AG09309 (cell line): ENCODE measurements around the gene GIMAP1.

Source experiments
- DNase-seq: peaks from one replicate; pipeline ENCODE4 v3.0.0-alpha.2; 2010; ENCODE audit warnings: low read depth
- H3K4me3 ChIP-seq: 2 replicates; pipeline ENCODE4 v1.5.1; 2011; ENCODE audit warnings: mild to moderate bottlenecking, low read depth, low read length, moderate library complexity; ENCODE audit not compliant: control insufficient read depth
- TF ChIP-seq, protein P1 (sequence below): IDR thresholded peaks from 2 replicates; pipeline ENCODE4 v1.5.1; 2011; ENCODE audit warnings: mild to moderate bottlenecking, low read depth, low read length, inconsistent platforms; ENCODE audit not compliant: insufficient read depth, control insufficient read depth; ENCODE audit errors: missing control alignments

The GIMAP1 gene

DNA sequence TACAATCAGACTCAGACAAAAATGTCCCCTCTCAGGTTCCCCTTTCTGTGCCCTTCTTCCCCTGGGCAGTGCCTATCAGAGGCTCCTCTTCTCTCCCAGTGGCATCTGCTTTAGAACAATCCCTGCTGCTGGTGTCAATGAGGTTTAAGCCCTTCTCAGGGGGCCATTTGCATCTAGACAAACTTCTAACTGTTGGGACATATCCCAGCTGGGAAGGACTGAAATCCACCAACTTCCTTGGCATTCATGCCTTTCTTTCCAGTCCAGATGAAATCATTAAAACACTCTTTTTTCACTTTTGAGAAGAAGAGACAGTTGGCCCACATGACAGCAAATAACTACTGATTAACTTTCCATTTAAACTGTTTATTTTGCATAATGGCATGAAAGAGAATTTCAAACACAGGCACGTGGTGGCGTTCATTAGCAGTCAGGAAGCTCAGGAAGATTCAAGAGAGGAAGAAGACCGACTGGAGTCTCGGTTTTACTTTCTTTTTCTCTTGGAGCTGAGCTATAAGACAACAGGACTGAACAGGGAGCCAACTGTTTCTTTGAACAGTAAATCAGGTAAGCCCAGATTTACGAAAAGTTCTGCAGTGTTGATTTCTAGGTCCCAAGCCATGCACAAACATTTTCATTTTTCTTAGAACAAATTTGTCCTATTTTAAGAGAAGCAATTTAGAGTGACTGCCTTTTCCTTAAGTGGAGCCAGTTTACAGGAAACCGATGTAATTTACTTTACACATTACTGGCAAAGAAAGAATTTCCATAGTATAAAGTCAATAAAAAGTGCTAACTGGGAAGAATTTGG is 31.0 kb upstream of the GIMAP1 start, which contains the start of gene GIMAP2:
Gene GIMAP2, plus strand, starts transcription at position 488 of the 811 bp plus-strand sequence. CDS start 1,354 bp downstream, outside the sequence.
- DNase-seq: no peak
- no peak within 1 kb of the TSS for H3K4me3 ChIP-seq
- TF ChIP-seq, protein P1, sequence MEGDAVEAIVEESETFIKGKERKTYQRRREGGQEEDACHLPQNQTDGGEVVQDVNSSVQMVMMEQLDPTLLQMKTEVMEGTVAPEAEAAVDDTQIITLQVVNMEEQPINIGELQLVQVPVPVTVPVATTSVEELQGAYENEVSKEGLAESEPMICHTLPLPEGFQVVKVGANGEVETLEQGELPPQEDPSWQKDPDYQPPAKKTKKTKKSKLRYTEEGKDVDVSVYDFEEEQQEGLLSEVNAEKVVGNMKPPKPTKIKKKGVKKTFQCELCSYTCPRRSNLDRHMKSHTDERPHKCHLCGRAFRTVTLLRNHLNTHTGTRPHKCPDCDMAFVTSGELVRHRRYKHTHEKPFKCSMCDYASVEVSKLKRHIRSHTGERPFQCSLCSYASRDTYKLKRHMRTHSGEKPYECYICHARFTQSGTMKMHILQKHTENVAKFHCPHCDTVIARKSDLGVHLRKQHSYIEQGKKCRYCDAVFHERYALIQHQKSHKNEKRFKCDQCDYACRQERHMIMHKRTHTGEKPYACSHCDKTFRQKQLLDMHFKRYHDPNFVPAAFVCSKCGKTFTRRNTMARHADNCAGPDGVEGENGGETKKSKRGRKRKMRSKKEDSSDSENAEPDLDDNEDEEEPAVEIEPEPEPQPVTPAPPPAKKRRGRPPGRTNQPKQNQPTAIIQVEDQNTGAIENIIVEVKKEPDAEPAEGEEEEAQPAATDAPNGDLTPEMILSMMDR: no peak

DNA sequence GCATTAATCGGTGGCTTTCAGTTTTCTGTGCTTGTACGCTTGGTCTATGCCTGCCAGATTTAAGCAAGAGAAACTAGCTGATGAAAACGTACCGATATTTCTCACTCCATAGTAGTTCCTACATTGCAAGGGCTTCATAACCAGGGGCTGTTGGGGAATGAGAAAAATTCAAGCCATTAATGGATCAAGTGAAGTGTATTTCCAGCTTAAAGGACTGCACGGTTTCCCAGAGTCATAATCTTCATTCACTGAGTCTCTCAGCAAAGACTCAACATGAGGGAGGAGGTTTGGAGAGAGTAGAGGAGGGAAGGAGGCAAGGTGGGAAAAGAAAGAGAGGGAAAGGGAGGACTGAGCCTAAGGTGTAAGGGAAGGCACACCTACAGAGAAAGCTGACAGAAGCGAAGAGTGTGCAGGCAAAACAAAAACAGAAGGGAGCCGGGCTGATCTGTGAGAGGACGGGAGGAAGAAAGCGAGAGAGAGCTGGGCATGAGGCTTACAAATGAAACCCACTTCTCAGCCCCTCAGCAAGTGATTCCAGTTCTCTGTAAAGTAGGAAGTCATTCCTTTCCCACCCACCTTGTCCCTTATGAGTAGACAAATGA is 30.3 kb upstream of the GIMAP1 start:
- TF ChIP-seq, protein P1: no peak
- H3K4me3 ChIP-seq: no peak overlapping the region
- no peak for DNase-seq

DNA sequence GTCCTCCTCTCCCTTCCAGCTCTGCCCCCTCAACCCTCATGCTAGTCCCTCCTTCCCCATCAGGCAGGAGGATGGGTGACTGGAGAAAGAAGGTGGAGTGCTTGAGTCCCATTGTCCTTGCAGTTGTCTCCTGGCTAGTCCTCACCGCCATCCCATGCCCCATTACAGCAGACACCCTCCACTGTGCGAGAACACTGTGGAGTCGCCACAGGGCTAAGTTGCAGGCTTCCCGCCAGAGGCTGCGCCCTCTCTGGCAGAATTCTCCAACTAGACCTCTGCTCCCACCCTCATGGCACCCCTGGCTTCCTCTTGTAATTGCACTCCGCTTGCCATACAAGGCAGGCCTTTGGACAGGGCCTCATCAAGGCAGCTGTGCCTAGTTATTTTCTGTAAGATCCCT is 27.8 kb upstream of the GIMAP1 start:
- no peak for DNase-seq
- no peak overlapping the region for H3K4me3 ChIP-seq
- TF ChIP-seq, protein P1: no peak

DNA sequence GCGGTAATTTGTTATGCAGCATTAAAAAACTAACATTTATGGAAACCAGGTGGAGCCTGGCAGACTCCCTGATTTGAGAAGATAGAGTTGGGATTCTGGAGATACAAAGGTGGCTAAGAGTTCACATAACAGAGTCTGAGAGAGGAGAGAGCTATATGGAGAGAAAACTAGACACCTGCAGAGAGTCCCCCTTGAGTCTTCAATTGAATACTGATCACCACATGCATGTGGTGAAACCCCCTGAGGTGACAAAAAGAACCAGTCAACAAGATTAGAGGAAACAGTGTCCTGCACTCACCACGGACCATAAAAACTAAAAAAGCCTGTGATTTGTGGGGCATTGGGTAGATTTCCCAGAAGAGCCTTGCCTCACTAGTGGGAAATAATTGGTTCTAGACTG is 20.8 kb upstream of the GIMAP1 start:
- H3K4me3 ChIP-seq: no peak overlapping the region

DNA sequence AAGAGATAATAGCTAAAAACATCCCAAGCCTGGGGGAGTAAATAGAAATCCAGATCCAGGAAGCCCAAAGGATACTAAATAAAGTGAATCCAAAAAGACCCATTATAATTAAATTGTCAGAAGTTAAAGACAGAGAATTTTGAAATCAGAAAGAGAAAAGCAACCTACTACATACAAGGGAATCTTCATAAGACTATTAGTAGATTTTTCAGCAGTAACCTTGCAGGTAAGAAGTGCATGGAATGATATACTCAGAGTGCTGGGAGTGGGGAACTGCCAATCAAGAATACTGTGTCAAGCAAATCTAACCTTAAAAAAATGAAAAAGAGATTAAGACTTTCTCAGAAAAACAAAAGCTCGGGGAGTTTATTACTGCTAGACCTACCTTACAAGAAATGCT is 13.2 kb upstream of the GIMAP1 start:
- DNase-seq: no peak
- TF ChIP-seq, protein P1: no peak
- no peak overlapping the region for H3K4me3 ChIP-seq

More for the DNA sequence above, 20.8 kb upstream of the GIMAP1 start:
- TF ChIP-seq, protein P1: no peak
- DNase-seq: no peak

DNA sequence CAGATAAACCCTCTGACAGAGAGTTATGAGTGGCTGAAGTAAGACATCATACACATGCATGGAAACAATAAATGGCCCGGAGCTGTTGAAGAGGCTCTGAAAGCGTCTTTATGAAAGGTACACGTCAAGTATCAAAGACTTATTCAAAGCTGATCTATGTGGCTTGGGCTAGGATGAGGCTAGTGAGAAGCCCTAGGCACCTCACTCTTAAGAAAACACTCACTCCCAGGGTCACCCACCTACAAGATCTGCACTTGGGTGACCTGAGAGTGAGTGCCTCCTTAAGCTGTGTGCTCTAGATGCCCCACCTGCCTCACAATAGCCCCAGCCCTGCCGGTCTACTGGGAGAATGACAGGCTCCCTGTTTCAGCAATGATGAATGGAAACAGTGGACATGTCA is 1.1 kb upstream of the GIMAP1 start:
- DNase-seq: no peak
- TF ChIP-seq, protein P1: no peak
- H3K4me3 ChIP-seq: no peak overlapping the region
